GM18909 (cell line): Measurements from ENCODE around the gene SELENOI.
"Not testable (repeated sequence)": the region's sequence is repeated elsewhere in the genome, so short reads cannot be mapped to it uniquely, and the experiment has no call there.

Experiments used
- ATAC-seq: cut with Tn5 transposase; IDR thresholded peaks from one replicate; pipeline ENCODE4 v1.9.1; 2021; ENCODE audit warnings: mild to moderate bottlenecking; ENCODE audit not compliant: unreplicated experiment, poor library complexity

Gene SELENOI

DNA sequence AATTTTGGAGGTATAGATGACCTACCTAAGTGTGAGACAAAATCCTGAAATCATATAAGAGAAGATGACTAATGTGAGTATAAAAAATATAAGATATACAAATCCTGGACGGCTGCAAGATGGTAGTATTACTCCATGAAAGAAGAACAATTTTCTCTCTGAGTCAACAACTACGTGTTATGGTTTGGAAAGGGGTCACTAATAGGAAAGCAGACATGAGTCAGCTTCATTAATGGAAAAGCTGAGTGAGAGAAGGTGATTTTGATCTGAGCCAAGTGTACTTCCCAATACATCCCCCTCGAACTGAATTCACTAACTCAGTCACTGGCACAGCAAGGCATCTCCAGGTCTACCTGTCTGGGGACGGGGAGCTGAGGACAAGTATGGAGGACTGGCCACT lies 20.1 kb upstream of the SELENOI start:
- ATAC-seq, result no peak

DNA sequence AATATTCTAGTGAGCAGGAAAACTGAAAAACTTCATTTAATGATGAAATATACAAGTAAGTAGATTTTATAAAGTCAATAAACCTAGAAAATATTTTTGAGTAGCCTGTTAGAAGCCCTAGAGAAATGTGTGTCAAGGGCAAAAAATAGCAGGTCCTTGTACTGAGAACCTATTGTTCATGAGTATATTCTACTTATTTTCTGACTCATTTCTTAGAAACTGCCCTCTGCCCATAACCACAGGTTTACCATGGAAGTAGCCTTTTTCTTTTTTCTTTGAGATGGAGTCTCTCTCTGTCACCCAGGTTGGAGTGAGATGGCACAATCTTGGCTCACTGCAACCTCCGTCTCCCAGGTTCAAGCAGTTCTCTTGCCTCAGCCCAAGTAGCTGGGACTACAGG lies 19.4 kb upstream of the SELENOI start:
- no peak for ATAC-seq

GRCh38 chr2:26327291-26328272 lies 18.4 kb upstream of the SELENOI start:
- no peak for ATAC-seq

DNA sequence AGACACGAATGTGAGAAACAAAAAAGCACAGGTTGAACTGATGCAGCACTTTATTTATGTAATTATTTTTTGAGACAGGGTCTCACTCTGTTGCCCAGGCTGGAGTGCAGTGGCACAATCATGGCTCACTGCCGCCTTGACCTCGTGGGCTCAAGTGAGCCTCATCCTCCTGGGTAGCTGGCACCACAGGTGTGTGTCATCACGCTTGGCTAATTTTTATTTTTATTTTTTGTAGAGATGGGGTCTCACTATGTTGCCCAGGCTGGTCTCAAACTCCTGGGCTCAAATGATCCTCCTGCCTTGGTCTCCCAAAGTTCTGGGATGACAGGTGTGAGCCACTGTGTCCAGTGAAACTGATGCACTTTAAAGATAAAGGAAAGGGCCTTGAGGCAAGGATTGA lies 16.9 kb upstream of the SELENOI start:
- not testable (repeated sequence) for ATAC-seq

DNA sequence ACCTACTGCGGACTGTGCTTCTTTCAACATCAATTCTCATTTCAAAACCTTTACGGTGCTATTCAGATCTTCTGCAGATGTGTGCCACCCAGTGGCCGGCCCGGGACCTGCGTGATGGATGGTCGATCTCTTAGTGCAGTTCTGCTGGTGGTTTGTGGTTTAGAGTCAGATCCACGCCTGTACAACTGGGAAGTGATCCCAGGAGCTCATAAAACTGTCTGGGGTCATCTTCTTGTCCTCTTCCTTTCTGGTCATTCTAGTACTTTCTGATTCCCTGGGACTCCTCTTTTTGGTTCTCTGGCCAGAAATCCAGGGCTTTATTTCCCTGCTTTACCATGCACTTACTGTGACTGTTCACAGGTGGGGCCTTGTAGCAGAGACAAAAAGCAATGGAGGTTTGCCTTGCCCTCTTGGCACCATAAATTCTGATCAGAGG lies 15.8 kb upstream of the SELENOI start:
- ATAC-seq, result peak; percentile 77

DNA sequence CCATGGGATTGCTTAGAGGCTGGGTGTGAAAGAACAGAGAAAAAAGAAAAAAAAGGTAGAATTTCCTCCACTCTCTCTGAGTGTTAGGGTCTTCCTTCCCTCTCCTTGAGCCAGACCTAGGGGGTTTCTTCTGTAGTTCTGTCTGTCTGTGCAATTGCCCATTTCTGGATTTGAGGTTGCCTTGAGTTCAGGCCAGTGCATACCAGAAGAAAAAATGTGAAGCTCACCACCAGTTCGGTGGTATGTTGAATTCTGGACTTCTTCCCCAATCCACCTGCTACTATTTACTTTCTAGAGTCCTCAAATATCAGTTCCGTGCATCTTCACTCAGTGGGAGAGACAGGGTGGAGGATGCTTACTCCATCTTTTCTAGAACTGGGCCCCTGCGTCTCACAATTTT lies 15.3 kb upstream of the SELENOI start:
- ATAC-seq, result no peak

DNA sequence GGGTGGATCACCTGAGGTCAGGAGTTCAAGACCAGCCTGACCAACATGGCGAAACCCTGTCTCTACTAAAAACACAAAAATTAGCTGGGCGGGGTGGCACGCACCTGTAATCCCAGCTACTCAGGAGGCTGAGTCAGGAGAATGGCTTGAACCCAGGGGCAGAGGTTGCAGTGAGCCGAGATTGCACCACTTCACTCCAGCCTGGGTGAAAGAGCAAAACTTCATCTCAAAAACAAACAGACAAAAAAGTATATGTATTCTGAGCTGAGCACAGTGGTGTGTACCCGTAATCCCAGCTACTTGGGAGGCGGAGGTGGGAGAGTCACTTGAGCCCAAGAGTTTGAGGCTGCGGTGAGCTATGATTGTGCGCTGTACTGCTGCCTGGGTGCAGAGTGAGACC lies 14.6 kb upstream of the SELENOI start:
- ATAC-seq, result not testable (repeated sequence)

- no peak for ATAC-seq
Observed at GRCh38 chr2:26333293-26333692, 12.7 kb upstream of the SELENOI start.

GRCh38 chr2:26335231-26335630 lies 10.7 kb upstream of the SELENOI start:
- no peak for ATAC-seq

- no peak for ATAC-seq
Observed at GRCh38 chr2:26336719-26337118, 9.2 kb upstream of the SELENOI start.

DNA sequence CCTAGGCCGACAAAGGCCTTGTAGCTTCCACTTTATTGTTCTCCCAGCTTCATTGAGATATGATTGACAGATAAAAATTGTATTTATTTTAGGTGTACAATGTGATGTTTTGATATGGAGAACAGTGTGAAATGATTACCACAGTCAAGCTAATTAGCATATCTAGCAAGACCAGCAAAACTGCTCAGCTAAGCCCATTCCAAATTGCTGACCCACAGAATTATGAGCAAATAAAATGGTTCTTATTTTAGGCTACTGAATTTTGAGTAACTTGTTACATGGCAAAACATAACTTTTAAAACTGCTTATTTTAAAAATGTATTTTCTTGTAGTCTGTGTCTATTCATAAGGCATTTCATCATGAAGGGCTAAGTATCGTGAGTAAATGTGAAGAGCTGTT lies 8.6 kb upstream of the SELENOI start:
- ATAC-seq, result no peak

- ATAC-seq, result no peak
Observed at GRCh38 chr2:26340831-26341230, 5.1 kb upstream of the SELENOI start.

- no peak for ATAC-seq
Observed at GRCh38 chr2:26344581-26345282, 1.2 kb upstream of the SELENOI start.

- no peak for ATAC-seq
Observed at GRCh38 chr2:26345283-26345544, 729 bp upstream of the SELENOI start.

- ATAC-seq, result no peak
Observed at GRCh38 chr2:26346454-26347053, 611 bp downstream of the SELENOI start, which contains the start of gene ADGRF3. Gene ADGRF3 (minus strand): TSS chr2:26346789. CDS start chr2:26346234, 555 bp downstream.

- no peak for ATAC-seq
Observed at GRCh38 chr2:26347286-26347865, 1.4 kb downstream of the SELENOI start.

GRCh38 chr2:26349690-26350089 lies 3.7 kb downstream of the SELENOI start:
- no peak for ATAC-seq

- no peak for ATAC-seq
Observed at GRCh38 chr2:26351375-26352090, 5.6 kb downstream of the SELENOI start.

DNA sequence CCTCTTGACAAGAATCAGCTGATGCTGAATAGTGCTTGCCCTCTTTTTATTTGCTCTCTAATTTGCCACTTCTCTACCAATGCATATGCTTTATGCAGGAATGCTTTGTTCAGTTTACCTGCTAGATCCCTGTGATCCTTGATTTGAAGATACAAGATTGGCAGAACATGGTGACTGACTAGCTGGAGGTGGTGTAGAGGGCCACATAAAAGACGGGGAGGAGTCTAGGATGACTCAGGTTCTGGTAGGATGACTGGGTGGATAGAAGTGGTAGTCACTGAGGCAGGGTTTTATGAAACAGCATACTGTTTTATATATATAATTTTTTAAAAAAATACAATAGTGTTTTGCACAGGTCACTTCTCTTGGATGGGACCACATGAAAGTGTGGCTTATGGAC lies 6.9 kb downstream of the SELENOI start:
- no peak for ATAC-seq

GRCh38 chr2:26354469-26354868 lies 8.5 kb downstream of the SELENOI start:
- ATAC-seq, result not testable (repeated sequence)
